Gastroesophageal sphincter (tissue), 3 donors: Measurements from ENCODE around the gene MYADML2.

Source experiments
- CTCF ChIP-seq, 4 experiments: fragments of 200-600 bp in 2 of 4; fragments of 450-650 bp in 2 of 4; sonication (generic) in 1 of 4; IDR thresholded peaks; one replicate each; pipeline ENCODE4 v1.5.1; 2017 to 2019; ENCODE audit warnings: antibody characterized with exemption in 4 of 4, mild to moderate bottlenecking in 2 of 4, moderate library complexity in 2 of 4
- EP300 ChIP-seq: sonication (generic); formaldehyde crosslinking; IDR thresholded peaks from one replicate; pipeline ENCODE4 v1.6.1; 2017; ENCODE audit warnings: antibody characterized with exemption, mild to moderate bottlenecking
- POLR2A ChIP-seq, 2 donors: fragments of 450-650 bp; IDR thresholded peaks; one replicate each; pipeline ENCODE4 v1.6.1; 2017; ENCODE audit warnings: antibody characterized with exemption in 2 of 2, mild to moderate bottlenecking in 2 of 2, moderate library complexity in 1 of 2
- POLR2AphosphoS5 ChIP-seq: sonication (generic); formaldehyde crosslinking; IDR thresholded peaks from one replicate; pipeline ENCODE4 v1.6.1; 2017; ENCODE audit warnings: antibody characterized with exemption

- TF ChIP-seq CTCF (IDR thresholded peaks at IDR 0.05) (no peak), POLR2A (IDR thresholded peaks at IDR 0.05) (no peak), EP300 (no peak), POLR2AphosphoS5 (no peak)
These were observed 41.0 kb downstream of the MYADML2 start for GRCh38 chr17:81905993-81906392.
